Fibroblast of peridontal ligament (primary cell): ENCODE data around the gene ZNF407.
"Not testable (repeated sequence)": the region's sequence is repeated elsewhere in the genome, so short reads cannot be mapped to it uniquely, and the experiment has no call there.

ENCODE experiments used
- DNase-seq: peaks from one replicate; pipeline ENCODE4 v3.0.0-alpha.2; 2010; ENCODE audit errors: extremely low read depth

Gene ZNF407, protein sequence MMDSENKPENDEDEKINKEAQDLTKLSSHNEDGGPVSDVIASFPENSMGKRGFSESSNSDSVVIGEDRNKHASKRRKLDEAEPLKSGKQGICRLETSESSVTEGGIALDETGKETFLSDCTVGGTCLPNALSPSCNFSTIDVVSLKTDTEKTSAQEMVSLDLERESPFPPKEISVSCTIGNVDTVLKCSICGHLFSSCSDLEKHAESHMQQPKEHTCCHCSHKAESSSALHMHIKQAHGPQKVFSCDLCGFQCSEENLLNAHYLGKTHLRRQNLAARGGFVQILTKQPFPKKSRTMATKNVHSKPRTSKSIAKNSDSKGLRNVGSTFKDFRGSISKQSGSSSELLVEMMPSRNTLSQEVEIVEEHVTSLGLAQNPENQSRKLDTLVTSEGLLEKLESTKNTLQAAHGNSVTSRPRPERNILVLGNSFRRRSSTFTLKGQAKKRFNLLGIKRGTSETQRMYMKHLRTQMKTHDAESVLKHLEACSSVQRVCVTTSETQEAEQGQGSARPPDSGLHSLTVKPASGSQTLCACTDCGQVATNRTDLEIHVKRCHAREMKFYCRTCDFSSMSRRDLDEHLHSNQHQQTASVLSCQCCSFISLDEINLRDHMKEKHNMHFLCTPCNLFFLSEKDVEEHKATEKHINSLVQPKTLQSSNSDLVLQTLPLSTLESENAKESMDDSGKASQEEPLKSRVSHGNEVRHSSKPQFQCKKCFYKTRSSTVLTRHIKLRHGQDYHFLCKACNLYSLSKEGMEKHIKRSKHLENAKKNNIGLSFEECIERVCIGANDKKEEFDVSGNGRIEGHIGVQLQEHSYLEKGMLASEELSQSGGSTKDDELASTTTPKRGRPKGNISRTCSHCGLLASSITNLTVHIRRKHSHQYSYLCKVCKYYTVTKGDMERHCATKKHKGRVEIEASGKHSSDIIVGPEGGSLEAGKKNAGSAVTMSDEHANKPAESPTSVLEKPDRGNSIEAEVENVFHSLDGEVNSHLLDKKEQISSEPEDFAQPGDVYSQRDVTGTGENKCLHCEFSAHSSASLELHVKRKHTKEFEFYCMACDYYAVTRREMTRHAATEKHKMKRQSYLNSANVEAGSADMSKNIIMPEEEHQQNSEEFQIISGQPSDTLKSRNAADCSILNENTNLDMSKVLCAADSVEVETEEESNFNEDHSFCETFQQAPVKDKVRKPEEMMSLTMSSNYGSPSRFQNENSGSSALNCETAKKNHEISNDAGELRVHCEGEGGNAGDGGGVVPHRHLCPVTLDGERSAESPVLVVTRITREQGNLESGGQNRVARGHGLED (N-terminal part only)

DNA sequence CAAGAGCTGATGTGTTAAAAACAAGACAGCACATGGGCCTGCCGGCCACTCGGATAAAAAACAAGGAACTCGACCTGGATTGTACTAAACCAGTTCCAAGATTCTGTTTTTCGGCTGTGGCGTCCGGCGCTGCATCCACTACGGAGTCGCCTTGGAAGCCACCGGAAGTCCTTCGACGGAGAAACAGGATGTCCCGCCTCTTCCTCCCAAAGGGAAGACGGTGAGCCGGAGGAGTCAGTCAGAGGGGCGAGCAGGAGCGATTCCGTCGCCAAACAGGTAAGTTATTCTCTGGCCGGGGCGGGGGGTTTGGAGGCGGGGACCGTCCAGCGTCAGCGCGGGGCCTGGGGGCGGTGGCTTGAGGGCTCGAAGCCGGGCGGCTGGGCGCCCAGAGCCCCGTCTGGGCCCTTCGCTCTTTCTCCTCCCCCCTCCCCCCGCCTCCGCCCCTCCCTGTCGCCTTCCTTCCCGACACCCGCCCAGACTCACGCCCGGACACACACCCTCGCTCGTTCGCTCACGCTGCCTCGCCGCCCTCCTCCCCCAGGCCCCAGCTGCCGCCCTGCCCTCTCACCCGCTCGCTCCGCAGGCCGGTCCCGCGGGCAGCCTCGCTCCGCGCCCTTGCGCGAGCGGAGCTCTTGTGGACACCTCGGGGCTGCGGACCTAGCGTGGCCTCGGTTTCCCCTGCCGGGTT, at the start of gene ZNF407:
Gene ZNF407 (plus strand): TSS at position 209 of the 688 bp plus-strand sequence. CDS start 33,150 bp downstream, outside the sequence.
- peak; percentile 92 for DNase-seq

DNA sequence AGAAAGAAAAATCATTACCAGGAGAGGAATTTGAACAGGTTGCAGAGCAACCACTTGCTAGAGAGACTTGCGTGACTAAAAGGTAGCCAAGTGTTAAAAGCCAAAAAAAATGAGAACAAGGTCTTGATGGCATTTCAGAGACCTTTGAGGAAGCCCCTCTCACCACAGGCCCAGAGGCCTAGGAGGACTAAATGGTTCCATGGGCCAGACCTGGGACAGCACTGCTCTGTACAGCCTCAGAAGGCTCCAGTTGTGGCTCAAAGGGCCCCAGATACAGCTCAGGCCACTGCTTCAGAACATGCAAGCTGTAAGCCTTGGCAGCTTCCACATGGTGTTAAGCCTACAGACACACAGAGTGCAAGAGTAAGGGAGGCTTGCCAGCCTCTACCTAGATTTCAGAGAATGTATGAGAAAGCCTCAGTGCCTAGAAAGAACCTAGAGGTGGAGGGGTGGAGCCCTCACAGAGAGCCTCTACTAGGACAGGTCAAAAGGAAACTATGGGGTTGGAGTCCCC, 48.0 kb upstream of the ZNF407 start:
- DNase-seq, result no peak

GRCh38 chr18:74550886-74551285, 46.8 kb upstream of the ZNF407 start:
- DNase-seq, result no peak

- no peak for DNase-seq
Measured at GRCh38 chr18:74551452-74551851, 46.2 kb upstream of the ZNF407 start.

DNA sequence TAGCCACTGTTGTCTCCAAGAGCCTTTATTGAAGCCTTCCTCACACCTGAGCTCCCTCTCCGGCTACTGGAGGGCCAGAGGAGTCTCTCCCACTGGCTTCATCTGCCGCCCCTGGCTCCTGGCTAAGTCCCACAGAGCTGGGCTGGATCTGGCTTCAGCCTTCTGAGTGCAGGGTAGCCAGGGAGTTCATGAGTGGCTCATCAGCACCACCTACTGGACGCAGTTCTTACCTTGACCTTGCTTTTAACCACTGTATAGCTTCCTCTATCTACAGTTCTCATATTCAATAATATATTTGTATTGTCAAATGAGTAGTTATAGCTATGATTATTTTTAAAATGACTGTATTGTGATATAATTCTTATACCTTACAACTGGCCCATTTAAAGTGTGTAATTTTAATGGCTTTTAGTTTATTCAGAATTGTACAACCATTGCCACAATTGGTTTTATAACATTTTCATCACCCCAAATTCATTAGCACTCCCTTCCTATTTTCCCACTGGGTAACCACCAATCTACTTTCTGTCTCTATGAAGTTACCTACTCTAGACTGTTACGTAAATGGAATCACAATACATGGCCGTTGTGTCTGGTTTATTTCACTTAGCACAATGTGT, 45.6 kb upstream of the ZNF407 start:
- peak; percentile 88 for DNase-seq

- DNase-seq, result no peak
Measured at GRCh38 chr18:74556126-74556525, 41.5 kb upstream of the ZNF407 start.

- DNase-seq, result no peak
Measured at GRCh38 chr18:74558096-74558495, 39.6 kb upstream of the ZNF407 start.

GRCh38 chr18:74562131-74562730, 35.4 kb upstream of the ZNF407 start:
- no peak for DNase-seq

DNA sequence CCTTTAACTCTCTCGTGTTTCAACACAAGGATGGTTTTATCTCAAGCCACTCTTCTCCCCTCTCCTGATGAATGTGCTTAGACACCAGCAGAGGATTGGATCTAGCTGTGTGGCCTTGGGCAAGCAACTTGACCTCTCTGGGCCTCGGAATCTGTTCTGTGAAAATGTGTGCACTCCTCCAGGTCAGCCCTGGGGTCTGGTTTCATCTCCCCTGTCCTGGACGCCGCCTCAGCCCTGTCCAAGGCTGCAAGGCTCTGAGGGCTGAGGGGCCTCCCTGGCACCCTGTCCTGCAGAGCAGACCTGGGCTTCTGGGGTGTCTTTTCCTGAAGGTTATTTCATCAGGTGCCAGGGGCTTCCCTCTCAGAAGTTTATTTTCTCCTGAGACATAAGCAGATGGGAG, 34.9 kb upstream of the ZNF407 start:
- DNase-seq, result no peak

- no peak for DNase-seq
Measured at GRCh38 chr18:74563999-74564398, 33.7 kb upstream of the ZNF407 start.

DNA sequence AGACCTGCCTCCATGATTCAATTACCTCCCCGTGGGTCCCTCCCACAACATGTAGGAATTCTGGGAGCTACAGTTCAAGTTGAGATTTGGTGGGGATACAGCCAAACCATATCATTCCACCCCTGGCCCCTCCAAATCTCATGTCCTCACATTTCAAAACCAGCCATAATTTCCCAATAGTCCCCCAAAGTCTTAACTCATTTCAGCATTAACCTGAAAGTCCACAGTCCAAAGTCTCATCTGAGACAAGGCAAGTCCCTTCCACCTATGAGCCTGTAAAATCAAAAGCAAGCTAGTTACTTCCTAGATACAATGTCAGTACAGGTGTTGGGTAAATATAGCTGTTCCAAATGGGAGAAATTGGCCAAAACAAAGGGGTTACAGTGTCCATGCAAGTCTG, 32.5 kb upstream of the ZNF407 start:
- not testable (repeated sequence) for DNase-seq

GRCh38 chr18:74565993-74566392, 31.7 kb upstream of the ZNF407 start:
- DNase-seq, result not testable (repeated sequence)

GRCh38 chr18:74567822-74568221, 29.8 kb upstream of the ZNF407 start:
- no peak for DNase-seq

GRCh38 chr18:74569401-74569800, 28.3 kb upstream of the ZNF407 start:
- no peak for DNase-seq

GRCh38 chr18:74570266-74570665, 27.4 kb upstream of the ZNF407 start:
- no peak for DNase-seq

DNA sequence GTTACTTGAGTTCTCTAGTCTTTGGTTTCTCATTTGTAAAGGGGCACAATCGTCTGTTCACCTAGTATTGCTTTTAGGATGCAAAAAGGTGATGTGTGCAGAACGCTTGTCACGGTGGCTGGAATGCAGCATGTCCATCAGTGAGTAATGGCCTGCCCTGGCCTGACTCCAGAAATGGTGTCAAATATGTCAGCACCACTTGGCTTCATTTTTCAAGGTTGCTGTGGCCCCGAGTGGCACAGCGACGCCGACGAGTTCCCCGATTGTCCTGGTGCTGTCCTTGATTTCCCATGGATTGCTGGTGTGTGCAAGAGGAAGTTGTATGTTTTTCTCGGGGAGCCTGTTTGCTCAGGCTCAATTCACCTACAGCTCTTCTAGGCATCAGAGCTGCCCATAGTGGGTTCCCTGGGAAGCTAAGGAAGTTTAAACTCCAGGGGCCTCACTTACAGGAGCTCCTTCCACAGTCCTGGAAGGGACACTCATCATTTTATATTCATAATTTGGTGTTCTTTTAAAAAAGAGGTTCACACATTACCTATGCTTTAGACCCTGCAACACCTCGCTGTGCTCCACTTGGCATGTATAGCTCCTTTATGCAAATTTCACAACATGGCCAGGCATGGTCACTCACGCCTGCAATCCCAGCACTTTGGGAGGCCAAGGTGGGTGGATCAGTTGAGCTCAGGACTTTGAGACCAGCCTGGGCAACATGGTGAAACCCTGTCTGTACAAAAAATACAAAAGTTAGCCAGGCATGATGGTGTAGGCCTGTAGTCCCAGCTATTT, 25.6 kb upstream of the ZNF407 start:
- DNase-seq, result no peak

- no peak for DNase-seq
Measured at GRCh38 chr18:74573053-74573452, 24.6 kb upstream of the ZNF407 start.

DNA sequence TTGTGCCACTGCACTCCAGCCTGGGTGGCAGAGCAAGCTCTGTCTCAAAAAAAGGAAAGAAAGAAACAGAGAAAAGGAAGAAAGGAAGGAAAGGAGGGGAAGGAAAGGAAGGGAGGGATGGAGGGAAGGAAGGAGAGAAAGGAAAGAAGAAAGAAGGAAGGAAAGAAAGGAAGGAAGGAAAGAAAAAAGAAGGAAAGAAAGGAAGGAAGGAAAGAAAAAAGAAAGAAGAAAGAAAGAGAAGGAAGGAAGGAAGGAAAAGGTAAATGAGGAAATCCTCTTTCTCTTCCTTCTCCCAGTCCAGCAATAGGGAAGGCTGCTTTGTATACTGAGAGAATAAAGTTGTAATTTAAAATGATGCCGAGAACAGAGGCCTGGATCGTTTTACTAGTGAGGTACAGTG, 22.8 kb upstream of the ZNF407 start:
- DNase-seq, result no peak

DNA sequence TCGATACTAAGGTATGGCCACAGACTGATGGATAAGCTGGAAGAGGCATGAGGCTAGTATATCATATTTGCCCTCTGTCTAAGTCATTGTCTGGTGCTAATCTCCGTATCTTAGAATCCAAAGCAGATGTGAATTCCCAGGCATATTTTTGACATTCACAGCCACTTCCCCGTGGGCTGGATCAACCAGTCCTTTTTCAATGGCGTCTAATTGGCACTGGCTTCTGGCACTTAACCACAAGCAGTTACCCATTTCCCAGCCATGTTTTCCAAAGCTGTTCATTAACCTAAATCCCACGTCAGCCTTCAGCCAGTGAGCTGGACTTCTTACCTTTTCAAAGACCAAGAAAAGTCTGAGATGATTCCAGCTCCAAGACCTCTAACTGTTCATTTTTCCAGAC, 20.7 kb upstream of the ZNF407 start:
- no peak for DNase-seq
